SK-N-SH (cell line): ENCODE data around the gene BCAS4.

Experiments used
- FOXM1 ChIP-seq: IDR thresholded peaks from 2 replicates; pipeline ENCODE4 v1.4.0; 2012; ENCODE audit warnings: low read depth, mild to moderate bottlenecking
- NRF1 ChIP-seq: IDR thresholded peaks from 2 replicates; pipeline ENCODE4 v1.6.1; 2012; ENCODE audit warnings: low read depth, mild to moderate bottlenecking, low read length
- TF ChIP-seq, protein P1 (sequence below): IDR thresholded peaks from 2 replicates; pipeline ENCODE4 v1.4.0; 2012; ENCODE audit warnings: low read depth
- TF ChIP-seq, protein P2 (sequence below): fragments of 200-600 bp; sonication (generic); IDR thresholded peaks from 2 replicates; pipeline ENCODE4 v1.6.1; 2017; ENCODE audit warnings: antibody characterized with exemption, mild to moderate bottlenecking, moderate library complexity

DNA sequence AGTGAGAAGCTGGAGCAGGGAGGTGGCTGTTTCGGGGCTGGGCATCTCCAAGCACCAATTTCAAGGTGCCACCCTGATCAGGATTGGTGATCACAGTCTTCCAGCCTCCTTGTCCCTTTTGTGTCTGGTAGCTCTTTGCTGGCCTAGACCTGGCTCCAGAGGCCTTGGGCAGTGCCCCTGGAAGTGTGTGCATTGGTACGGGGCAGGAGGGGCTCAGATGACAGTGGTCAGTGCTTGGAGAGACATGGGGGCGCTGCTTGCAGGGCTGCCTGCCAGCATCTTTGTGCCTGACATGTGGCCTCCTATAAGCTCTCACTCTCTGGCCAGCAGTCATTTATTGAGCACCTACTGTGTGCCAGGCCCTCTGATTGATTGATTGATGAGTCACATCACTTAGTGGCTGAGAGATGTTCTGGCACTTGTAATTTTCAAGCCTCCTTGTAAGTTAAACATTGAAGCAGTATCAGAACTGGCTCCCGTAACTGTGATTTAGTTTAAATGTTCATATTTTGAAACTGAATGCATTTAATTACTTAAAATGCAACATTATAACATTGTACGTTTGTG lies 61.7 kb downstream of the BCAS4 start:
- TF ChIP-seq, protein P1, sequence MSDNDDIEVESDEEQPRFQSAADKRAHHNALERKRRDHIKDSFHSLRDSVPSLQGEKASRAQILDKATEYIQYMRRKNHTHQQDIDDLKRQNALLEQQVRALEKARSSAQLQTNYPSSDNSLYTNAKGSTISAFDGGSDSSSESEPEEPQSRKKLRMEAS, result no peak
- TF ChIP-seq, protein P2, sequence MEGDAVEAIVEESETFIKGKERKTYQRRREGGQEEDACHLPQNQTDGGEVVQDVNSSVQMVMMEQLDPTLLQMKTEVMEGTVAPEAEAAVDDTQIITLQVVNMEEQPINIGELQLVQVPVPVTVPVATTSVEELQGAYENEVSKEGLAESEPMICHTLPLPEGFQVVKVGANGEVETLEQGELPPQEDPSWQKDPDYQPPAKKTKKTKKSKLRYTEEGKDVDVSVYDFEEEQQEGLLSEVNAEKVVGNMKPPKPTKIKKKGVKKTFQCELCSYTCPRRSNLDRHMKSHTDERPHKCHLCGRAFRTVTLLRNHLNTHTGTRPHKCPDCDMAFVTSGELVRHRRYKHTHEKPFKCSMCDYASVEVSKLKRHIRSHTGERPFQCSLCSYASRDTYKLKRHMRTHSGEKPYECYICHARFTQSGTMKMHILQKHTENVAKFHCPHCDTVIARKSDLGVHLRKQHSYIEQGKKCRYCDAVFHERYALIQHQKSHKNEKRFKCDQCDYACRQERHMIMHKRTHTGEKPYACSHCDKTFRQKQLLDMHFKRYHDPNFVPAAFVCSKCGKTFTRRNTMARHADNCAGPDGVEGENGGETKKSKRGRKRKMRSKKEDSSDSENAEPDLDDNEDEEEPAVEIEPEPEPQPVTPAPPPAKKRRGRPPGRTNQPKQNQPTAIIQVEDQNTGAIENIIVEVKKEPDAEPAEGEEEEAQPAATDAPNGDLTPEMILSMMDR, result no peak
- no peak for TF ChIP-seq FOXM1
- TF ChIP-seq NRF1, result no peak
